ENCODE results near the gene LARP1B. TPM values are rescaled to one million over a fixed set of nuclear protein-coding genes. Genes with fewer than 3 reads are reported as not detected.

Gene LARP1B
- total RNA-seq, 2 donors from 2014 or later: 20.2 to 20.9 TPM

DNA sequence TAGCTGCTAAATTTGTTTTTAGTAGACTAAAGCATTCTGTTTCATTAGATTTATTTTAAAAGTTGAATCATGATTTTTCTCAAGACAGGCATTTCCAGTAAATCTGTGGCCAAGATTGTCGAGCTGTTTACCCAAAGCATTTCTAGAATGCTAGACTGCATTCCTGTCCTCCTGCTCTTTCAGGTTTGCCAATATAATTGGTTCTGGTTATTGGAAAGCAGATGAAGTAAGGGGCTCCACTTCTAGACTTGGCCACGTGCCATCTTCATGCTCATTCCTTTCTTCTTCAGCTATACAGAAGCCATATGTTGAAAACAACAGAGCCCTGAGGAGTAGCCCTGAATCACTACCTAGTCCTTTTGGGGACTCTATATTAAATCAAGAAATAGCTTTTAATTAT lies 164.0 kb downstream of the LARP1B start:
- H3K4me1 ChIP-seq (replicated peaks): no peaks in the 10 kb centered on the region
- H3K9me3 ChIP-seq: no peaks in the 10 kb centered on the region
- DNase-seq (ENCODE audit: low spot score): no peak
- 30% methylated on average over 2 of the region's 2 CpGs for WGBS
- no peaks in the 10 kb centered on the region for H3K36me3 ChIP-seq
- intact Hi-C loops (cut with DNase I): no loop called here
- TF ChIP-seq, protein P1, sequence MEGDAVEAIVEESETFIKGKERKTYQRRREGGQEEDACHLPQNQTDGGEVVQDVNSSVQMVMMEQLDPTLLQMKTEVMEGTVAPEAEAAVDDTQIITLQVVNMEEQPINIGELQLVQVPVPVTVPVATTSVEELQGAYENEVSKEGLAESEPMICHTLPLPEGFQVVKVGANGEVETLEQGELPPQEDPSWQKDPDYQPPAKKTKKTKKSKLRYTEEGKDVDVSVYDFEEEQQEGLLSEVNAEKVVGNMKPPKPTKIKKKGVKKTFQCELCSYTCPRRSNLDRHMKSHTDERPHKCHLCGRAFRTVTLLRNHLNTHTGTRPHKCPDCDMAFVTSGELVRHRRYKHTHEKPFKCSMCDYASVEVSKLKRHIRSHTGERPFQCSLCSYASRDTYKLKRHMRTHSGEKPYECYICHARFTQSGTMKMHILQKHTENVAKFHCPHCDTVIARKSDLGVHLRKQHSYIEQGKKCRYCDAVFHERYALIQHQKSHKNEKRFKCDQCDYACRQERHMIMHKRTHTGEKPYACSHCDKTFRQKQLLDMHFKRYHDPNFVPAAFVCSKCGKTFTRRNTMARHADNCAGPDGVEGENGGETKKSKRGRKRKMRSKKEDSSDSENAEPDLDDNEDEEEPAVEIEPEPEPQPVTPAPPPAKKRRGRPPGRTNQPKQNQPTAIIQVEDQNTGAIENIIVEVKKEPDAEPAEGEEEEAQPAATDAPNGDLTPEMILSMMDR (IDR thresholded peaks at IDR 0.05): no peak
- TF ChIP-seq POLR2AphosphoS5 (IDR thresholded peaks at IDR 0.05): no peak
- no peak for TF ChIP-seq POLR2A (IDR thresholded peaks at IDR 0.05)
- no peak overlapping the region for H3K27ac ChIP-seq
- no peak overlapping the region for H3K4me3 ChIP-seq
- no peaks in the 10 kb centered on the region for H3K27me3 ChIP-seq (replicated peaks; ENCODE audit: insufficient read depth)

DNA sequence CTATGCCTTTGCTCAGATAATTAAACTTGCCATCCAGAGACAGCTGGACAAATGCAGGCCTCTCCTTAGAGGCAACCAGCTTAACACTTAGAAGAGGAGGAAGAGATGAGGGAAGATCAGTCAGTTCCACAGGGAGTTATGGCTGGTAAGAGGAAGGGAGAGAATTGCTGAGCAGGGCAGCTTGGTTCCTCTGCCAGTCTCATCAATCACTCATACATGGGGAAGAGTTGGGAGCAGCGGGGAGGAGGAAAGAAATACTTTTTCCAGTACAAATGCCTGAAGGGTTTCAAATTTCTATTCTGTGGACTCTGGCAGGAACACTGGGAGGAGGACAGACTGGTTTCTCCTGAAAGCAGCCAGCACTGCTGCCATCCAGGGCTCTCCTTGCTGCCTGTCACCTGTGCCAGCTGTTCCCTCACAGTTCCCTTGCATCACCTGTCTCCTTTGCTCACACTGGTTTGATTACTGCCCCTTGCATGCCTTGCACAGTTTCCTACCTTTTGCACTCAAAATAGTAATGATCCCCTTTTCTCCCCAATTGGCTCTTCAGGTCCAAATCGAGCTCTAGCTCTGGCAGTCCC lies 167.0 kb downstream of the LARP1B start:
- no peaks in the 10 kb centered on the region for H3K27me3 ChIP-seq (replicated peaks; ENCODE audit: insufficient read depth)
- intact Hi-C loops (cut with DNase I): no loop called here
- H3K4me3 ChIP-seq: no peak overlapping the region
- H3K36me3 ChIP-seq: no peaks in the 10 kb centered on the region
- H3K27ac ChIP-seq: peak overlapping the region; percentile 32 to 35
- WGBS: 26% methylated on average over 2 of the region's 2 CpGs
- no peaks in the 10 kb centered on the region for H3K9me3 ChIP-seq
- DNase-seq (ENCODE audit: low spot score): peak; percentile 86
- peak; percentile 78 for TF ChIP-seq POLR2AphosphoS5 (IDR thresholded peaks at IDR 0.05)
- no peak for TF ChIP-seq POLR2A (IDR thresholded peaks at IDR 0.05)
- TF ChIP-seq, protein P1 (IDR thresholded peaks at IDR 0.05): no peak
- no peaks in the 10 kb centered on the region for H3K4me1 ChIP-seq (replicated peaks)

DNA sequence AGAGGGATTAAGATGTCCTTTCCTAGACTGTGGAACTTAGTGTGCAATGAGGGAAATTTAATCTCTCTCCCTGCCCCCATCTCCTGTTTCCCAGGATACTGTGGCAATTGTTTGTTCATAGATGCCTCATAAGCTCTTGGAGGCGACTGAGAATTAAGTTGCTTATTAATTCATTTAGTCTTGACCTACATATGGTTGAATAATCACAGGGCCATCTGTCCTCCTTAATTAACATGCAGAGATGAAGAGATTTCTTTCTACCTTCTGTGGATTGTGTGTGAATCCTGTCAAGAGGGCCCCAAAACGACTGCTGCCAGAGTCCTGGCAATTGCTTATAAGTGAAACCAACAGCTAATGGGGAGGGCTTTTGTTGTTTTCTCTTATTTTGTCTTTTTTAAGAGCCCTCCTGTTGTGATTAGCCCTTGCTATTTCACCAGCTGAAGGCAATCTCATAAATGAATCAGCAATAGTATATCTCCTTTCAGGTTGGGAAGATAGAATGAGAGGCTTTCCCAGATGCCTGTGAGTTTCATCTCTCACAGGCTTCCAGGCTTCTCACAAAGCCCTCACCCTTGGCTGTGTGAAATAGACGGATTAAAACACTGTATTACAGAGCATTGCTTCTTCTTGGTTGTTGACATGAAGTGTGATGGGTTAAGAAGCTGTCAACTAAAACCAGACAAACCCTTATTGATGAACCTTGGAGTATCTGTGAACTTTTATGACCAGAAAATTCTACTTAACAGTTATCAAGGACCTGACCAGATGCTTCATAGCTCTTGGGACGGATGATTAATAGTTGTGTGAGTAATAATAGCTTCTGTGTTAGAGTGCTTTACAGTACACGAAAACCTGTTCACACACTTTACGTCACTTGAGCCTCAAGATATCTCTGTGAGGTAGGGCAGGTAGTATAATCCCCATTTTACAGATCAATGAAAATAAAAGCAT lies 168.0 kb downstream of the LARP1B start:
- 55% methylated on average over 6 of the region's 6 CpGs for WGBS

GRCh38 chr4:128232719-128233118 lies 171.6 kb downstream of the LARP1B start:
- no peak overlapping the region for H3K27ac ChIP-seq
- TF ChIP-seq, protein P1 (IDR thresholded peaks at IDR 0.05): no peak
- 41% methylated on average over 3 of the region's 3 CpGs for WGBS
- intact Hi-C loops (cut with DNase I): no loop called here
- H3K4me3 ChIP-seq: no peak overlapping the region
- no peak for DNase-seq (ENCODE audit: low spot score)
- H3K36me3 ChIP-seq: no peaks in the 10 kb centered on the region
- no peaks in the 10 kb centered on the region for H3K4me1 ChIP-seq (replicated peaks)
- H3K9me3 ChIP-seq: no peaks in the 10 kb centered on the region
- no peaks in the 10 kb centered on the region for H3K27me3 ChIP-seq (replicated peaks; ENCODE audit: insufficient read depth)

More for the DNA sequence above, 168.0 kb downstream of the LARP1B start:
- no peaks in the 10 kb centered on the region for H3K9me3 ChIP-seq
- no peak for DNase-seq (ENCODE audit: low spot score)
- no peaks in the 10 kb centered on the region for H3K36me3 ChIP-seq
- H3K27me3 ChIP-seq (replicated peaks; ENCODE audit: insufficient read depth): no peaks in the 10 kb centered on the region
- H3K27ac ChIP-seq: peak overlapping the region in 1 of 2 donors; percentile 18
- H3K4me3 ChIP-seq: no peak overlapping the region
- TF ChIP-seq POLR2A (IDR thresholded peaks at IDR 0.05) (no peak), POLR2AphosphoS5 (IDR thresholded peaks at IDR 0.05) (no peak)
- TF ChIP-seq, protein P1 (IDR thresholded peaks at IDR 0.05): no peak
- H3K4me1 ChIP-seq (replicated peaks): no peaks in the 10 kb centered on the region
- intact Hi-C loops (cut with DNase I): no loop called here
